Adipose tissue (tissue), 3 donors: ENCODE results near the gene AP5M1. TPM values are rescaled to one million over a fixed set of nuclear protein-coding genes. Genes with fewer than 3 reads are reported as not detected.
"Not testable (repeated sequence)": the region's sequence is repeated elsewhere in the genome, so short reads cannot be mapped to it uniquely, and the experiment has no call there.

Experiments used
- H3K27ac ChIP-seq: one replicate; pipeline ENCODE4 v1.5.1; 2013; ENCODE audit warnings: low read depth, low read length
- WGBS, 3 donors: extraction: QIAGEN DNeasy Blood & Tissue Kit; methylation state at CpG; one replicate each; pipeline ENCODE4 v1.1.7; 2013; 5-methylcytosine and 5-hydroxymethylcytosine counted together
- polyA plus RNA-seq, 3 donors: library from polyadenylated mRNA; stranded (reverse); fragments of 200-250 nt; gene quantifications; one replicate each; pipeline ENCODE4 v1.2.3, GENCODE V29; 2013
- donor health status: healthy with polysubstance abuse.
- donor health status: Bipolar disorder and iron deficiency.
- donor health status: healthy.

The AP5M1 gene
- polyA plus RNA-seq, 3 donors = 6.0 to 12.1 (median 11.1) TPM

DNA sequence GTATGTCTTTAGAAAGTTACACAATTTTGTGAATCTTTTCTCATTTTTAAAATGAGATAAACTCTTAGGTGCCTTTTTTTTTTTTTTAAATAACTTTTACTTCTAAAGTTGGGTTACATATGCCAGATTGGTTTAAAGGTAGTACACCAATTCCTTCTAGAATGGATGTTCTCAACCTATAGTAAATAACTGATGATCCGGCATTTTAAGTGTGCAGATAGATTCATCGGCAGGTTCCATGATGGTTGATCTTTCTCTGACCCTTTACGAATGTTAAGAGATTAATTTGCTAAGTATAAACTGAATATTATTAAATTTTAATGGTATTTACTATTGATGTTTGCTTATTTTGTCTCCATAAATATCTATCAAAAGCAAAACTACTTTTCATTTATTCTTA, 8.3 kb downstream of the AP5M1 start:
- 96 to 98% (median 98%) methylated on average over 3 of the region's 3 CpGs for WGBS, 3 donors
- H3K27ac ChIP-seq = no peak overlapping the region

DNA sequence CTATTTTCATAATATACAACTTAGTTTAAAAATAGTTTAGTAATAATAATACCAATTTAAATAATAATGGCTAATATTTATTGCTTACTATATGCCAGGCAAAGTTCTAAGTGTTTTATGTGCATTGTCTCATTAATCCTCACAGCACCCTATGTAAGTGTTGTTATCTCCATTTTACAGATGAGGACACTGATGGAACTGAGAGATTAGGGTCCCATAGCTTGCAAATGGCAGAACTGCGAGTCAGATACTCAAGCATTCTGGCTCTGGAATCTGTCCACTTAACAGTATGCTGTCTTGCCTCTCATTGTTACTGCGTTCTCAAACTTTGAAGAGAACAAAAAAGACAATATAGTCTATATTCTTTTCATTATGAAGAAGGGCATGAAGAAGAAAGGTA, 19.0 kb downstream of the AP5M1 start:
- H3K27ac ChIP-seq = no peak overlapping the region
- WGBS, 3 donors = 86 to 93% (median 92%) methylated on average over 2 of the region's 2 CpGs

DNA sequence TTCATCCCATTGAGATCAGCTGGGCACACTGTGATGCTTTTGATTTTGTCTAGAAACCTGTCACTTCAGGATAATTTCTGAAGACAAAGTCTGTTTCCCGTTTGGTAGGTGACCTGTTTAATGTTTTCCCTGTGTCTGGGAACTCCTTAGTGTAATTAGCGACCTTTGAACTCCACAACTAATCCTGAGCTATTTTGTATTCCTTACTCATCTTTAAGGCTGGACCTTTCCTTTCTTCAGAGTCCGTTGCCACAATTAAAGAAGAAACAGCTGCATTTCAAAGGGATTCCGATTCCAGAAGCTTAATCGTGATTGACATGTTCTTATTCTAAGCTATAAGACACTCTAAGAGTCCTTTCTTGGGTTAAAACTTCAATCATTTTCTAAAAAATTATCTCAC, 22.0 kb downstream of the AP5M1 start:
- WGBS, 3 donors = 84 to 89% (median 87%) methylated on average over 5 of the region's 5 CpGs
- H3K27ac ChIP-seq = no peak overlapping the region

DNA sequence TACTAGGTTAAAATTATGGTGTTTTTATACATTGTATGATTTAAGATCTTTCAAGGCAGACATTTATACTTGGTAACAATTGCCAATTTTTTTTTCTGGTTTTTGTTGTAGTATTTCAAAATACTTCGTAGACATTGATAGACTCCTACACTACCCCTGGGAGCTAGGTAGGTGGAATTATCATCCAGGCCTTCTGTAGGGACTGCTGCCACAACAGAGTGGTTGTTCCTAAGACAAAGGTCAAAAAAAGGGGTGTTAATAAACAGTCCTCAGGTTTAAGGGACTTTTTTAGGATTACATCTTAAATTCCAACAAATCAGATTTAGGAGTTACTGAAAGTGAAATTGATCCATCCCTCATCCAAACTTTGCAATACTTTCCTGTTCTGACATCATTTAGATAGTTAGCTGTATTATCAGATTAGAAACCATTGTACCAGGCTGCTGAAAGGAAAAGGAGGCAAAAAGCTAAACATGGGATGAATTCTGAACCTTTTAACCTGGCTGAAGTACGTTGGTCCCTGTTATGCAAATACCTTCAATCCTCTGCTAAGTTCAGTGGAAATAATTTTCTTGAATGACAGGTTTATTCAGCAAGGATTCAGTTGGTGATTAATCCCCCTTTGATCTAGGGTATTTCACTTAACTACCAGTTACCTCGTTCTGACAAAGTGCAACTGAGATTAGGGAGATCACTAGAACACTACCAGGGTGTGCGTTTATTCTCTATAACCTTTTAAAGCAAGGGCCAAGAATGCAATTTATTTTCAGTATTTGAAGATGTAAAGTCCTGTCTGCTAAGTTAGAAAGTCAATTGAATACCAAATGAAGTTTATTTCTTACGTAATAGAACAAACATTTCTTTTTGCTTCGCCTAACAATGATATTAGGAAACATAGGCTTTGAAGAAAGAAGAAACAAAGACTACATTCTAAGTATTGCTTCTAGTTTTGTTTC, 23.2 kb downstream of the AP5M1 start:
- no peak overlapping the region for H3K27ac ChIP-seq
- 61 to 66% (median 62%) methylated on average over 6 of the region's 6 CpGs for WGBS, 3 donors

DNA sequence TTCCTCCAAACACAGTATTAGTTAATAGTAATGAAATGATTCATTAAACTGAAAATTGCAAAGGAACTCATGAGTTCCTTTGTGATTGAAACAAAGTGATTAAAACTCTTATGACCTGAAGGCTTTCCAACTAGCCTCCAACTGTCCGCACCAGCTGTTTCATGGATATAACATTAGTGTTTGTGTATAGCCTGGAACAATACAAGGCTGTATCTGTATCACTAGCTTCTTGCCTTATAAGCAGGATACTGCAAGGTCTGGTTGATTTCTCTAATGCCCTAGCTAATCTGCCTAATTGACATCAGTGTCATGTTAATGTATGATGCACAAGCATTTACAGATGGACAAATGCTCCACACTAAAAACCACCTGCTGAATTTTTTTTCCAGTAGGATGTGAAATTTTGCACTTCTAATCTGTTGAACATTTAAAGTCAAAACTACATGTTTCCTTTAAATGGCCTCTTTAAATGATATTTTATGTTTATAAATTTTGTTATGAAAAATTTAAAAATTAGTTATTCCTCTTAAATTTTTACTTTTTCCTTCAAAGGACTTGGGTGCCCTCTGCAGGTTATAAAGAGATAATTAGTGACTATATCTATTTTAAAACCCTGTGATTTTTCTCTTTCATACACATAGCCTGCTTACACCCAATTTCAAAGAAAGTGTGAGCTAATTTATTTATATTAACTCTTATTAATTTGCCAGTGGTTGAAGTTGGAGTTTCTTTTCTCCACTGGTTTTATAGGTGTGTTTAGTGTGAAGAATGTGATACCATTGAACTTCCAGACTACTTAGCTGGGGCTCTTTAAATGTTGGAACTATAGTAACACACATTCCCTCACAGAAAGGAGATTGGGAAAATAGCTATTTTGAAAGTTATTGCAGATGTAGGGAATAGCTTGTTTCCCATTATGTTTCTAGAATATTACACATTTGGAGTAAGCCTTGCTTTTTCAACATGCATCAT, 25.4 kb downstream of the AP5M1 start:
- WGBS, 3 donors = 97 to 100% (median 99%) methylated on average over 1 of the region's 1 CpG
- no peak overlapping the region for H3K27ac ChIP-seq

DNA sequence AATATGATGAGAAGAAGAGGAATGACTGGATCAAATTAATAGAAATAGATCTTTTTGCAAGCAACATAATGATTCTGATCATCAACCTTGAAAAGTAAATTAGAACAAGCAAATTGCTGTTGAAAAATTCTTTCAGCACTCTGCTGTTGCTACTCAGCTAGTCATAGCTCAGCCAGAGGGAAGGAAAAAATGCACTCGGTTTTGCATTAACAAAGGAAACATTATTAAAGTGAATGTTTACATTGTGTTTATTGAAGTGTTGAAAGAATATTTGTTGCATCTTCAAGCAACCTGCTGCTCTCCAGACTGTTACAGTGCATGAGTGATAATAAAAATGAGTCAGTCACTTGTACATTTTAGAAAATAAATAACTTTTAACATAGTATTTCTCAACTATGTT, 26.5 kb downstream of the AP5M1 start:
- 31 to 59% (median 58%) methylated on average over 1 of the region's 1 CpG for WGBS, 3 donors
- H3K27ac ChIP-seq = no peak overlapping the region

DNA sequence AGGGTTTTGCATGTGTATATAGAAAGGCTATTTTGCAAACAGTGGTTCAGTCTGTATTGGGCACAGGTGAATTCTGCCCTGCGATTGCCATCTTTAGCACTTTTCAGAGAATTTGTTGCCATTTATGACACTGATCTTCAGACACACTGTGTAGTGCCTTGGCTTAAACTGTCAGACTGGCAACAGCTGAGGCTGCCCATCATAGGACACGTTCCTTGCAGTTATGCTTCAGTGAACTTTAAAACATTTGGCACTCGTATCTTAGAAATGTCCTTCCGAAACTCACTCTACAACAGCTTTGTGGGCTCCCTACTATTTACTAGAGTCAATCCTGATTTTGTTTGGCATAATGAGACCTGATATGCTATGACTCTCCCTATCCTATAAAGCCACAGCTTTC, 29.1 kb downstream of the AP5M1 start:
- WGBS, 3 donors = 88 to 93% (median 90%) methylated on average over 4 of the region's 4 CpGs
- no peak overlapping the region for H3K27ac ChIP-seq

DNA sequence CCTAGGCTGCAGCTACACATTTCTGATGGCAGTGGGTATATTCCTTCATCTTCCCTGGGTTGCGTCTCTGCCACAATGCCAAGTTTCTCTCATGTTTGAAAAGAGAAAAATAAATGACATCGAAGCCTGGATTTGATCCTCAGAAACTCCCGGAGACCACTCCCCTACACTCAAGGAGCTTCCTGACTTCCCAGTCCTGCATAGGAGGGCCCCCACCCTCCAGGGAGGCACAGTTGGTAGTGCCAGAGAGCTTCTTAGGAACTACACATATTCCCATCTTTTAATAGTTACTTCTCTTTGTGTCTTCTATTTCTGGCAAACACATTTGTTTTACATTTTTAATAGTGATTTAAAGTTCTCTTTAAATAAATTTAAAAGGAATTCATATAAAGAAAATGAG, 30.7 kb downstream of the AP5M1 start:
- WGBS, 3 donors = 71 to 77% (median 76%) methylated on average over 3 of the region's 3 CpGs
- no peak overlapping the region for H3K27ac ChIP-seq

DNA sequence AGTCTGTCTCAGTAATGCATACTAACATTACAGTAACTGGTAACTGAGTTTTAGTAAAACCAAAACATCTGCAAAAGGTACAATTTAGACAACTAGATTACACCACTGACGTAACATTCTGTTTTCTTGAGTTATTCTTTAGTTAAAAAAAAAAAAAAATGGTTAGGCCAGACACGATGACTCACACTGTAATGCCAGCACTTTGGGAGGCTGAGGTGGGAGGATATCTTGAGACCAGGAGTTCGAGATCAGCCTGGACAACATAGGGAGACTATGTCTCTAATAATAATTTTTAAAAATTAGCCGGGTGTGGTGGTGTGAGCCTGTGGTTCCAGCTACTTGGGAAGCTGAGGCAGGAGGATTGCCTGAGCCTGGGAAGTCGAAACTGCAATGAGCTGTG, 34.1 kb downstream of the AP5M1 start:
- H3K27ac ChIP-seq = no peak overlapping the region
- 77 to 85% (median 82%) methylated on average over 5 of the region's 5 CpGs for WGBS, 3 donors

DNA sequence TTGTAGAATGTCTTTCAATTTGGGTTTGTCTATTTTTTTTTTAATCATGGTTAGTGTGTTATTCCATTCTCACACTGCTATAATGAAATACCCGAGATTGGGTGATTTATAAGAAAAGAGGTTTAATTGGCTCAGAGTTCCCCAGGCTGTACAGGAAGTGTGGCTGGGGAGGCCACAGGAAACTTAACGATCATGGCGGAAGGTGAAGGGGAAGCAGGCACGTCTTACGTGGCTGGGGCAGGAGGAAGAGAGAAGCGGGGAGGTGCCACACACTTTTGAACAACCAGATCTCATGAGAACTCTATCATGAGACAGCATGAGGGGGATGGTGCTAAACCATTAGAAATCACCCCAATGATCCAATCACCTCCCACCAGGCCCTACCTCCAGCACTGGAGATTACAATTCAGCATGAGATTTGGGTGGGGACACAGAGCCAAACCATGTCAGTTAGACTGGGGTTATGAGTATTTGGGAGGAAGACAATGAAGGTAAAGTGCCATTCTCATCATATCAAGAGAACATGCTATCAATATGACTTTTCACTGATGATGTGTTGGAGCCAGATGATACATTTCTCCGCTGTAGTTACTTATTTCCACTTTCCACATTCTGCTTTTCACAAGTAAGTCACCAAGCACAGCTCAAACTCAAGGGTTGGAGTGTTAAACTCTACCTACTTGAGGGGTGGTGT, 45.8 kb downstream of the AP5M1 start:
- 46 to 61% (median 55%) methylated on average over 7 of the region's 7 CpGs for WGBS, 3 donors
- no peak overlapping the region for H3K27ac ChIP-seq

DNA sequence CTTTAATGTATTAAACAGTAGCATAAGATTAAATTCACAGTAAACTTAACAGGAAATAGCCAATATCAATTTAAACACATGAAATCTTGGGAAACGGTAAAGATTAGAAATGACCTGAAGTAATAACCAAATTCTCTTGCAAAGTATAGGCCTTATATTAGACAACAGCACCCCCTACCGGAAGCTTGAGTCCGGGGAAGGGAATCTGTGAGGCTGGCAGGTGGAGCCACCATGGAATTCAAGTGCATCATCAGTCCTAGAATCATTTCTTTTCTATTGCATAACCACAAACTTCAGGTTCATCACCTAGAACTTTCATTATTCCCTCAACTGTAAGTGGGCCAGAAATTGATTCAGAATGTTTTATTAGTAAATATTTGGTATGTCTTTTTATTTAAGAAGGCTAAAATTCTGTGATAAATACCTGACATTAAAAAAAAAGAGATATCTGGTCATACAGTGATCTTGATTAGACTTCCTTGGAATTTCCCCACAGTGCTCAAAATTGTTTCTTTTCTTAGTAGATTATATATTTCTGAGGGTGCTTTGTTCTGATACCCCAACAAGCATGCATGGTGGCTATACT, 48.6 kb downstream of the AP5M1 start:
- WGBS, 3 donors = 1 to 3% (median 2%) methylated on average over 3 of the region's 3 CpGs
- H3K27ac ChIP-seq = no peak overlapping the region

DNA sequence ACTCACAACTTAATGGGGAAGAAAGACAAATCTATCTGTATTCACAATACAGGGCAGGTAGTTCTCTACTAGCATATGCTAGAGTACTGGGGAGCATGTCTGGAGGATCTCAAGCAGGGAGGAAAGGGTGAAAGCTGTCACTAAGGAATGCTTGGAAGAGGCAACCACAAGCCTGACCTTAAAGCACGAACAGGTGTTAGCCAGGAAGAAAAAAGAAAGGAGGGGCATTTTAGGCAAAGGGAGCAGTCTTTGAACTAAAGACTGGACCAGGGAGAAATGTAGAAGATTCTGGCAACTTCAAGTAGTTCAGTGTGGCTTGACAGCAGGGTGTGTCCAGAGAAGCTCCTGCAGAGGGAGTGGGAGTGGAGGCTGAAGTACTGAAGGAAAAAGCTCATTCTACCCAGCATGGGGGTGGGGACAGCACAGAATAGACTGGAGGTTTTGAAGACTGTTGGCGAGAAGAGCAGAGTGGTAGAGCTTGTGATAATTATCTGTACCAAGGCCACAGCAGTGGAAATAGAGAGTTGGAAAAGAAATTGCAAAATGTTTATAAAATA, 50.9 kb downstream of the AP5M1 start:
- H3K27ac ChIP-seq = no peak overlapping the region
- 36 to 54% (median 51%) methylated on average over 2 of the region's 2 CpGs for WGBS, 3 donors

DNA sequence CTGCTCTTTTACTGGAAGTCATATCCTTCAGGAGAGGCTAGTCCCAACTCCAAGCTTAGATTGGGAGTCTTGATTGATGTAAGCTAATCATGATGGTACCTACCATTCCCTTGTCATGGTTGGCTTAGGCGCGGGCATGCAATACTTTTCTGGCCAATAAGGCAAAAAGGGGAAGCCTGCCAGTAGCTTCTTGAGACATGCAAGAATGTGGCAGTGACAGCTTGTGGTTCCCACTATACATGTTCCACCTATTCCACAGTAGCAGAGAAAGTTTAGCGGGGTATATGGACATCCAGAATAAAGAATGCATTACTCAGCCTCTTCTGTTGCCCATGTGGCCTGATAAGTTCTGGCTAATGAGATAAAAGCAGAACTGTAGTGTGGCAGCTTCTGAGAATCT, 55.0 kb downstream of the AP5M1 start:
- H3K27ac ChIP-seq = no peak overlapping the region
- WGBS, 3 donors = 88 to 95% (median 90%) methylated on average over 3 of the region's 3 CpGs

DNA sequence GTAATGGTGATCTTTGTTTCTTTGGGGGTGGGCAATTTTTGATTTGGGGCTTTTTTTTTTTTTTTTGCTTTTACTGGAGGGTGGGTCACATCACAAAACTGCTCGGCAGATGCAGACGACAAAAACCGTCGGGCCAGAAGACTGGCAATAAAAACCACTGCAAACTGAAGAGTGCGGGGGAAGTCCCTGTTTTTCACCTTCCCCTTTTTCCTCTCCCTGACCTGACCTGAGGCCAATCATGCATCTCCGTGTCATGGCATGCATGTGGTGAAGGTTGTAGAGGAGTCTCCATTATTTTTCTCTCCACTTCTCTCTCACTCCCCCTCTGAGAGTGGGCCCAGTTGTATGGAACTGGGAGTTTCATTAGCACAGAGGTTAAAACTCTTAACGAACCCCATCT, 57.5 kb downstream of the AP5M1 start:
- no peak overlapping the region for H3K27ac ChIP-seq
- WGBS, 3 donors = 73 to 86% (median 78%) methylated on average over 7 of the region's 7 CpGs

DNA sequence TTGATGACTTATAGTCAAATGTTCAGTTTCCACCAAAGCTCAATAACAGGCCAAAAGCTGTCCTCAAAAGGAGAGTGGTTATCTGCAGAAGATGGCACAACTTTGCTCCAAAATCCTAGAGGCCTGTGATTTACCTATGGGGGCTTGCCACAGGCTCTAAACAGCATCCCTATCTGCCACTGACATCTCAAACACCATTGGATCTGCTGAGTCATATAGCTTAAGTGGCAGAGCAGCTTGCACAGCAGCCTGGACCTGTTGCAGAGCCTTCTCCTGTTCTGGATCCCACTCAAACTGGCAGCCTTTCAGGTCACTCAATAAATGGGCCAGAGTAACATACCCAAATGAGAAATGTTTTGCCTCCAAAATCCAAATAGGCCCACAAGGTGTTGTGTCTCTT, 61.1 kb downstream of the AP5M1 start:
- H3K27ac ChIP-seq = no peak overlapping the region

DNA sequence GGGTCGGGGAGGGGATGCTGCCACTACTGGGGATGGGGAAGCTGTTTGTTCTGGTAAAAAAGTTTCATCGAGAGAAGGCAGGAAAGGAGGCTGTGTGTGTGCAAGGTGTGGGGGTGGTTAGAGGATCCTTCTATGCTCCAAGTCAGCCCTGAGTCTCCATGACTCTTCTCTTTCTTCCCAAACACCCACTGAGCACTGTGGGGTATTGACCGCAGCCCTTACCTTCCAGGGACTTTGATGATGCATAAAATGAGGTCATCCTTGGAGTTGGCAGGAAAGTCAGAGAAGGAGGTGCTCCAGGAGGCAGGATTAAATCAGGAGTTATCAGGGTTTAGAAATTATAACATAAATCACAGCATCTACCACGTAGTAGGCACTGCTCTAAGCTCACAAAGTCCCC, 63.7 kb downstream of the AP5M1 start:
- not testable (repeated sequence) for H3K27ac ChIP-seq
- WGBS, 3 donors = 87 to 90% (median 88%) methylated on average over 3 to 4 of the region's 4 CpGs

DNA sequence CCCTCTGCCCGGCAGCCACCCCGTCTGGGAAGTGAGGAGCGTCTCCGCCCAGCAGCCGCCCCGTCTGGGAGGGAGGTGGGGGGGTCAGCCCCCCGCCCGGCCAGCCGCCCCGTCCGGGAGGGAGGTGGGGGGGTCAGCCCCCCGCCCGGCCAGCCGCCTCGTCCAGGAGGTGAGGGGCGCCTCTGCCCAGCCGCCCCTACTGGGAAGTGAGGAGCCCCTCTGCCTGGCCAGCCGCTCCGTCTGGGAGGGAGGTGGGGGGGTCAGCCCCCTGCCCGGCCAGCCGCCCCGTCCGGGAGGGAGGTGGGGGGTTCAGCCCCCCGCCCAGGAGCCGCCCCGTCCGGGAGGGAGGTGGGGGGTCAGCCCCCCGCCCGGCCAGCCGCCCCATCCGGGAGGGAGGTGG, 65.0 kb downstream of the AP5M1 start:
- WGBS, 3 donors = 91 to 100% (median 93%) methylated on average over 2 to 17 of the region's 31 CpGs
- H3K27ac ChIP-seq = not testable (repeated sequence)
